NCI-H345 treated with DMSO at 0.1 percent for 48 hours (cell line): ENCODE data around the gene CFAP221.

Experiments
- DNase-seq: peaks from one replicate; lab custom pipeline; 2025; ENCODE audit not compliant: unreplicated experiment; lab: John Stamatoyannopoulos, UW

The CFAP221 gene

GRCh38 chr2:119697290-119698020 is 153.2 kb downstream of the CFAP221 start:
- DNase-seq: no peak

GRCh38 chr2:119698246-119698645 is 154.0 kb downstream of the CFAP221 start:
- no peak for DNase-seq

GRCh38 chr2:119699016-119699606 is 154.9 kb downstream of the CFAP221 start:
- DNase-seq: no peak

- no peak for DNase-seq
These were observed 156.6 kb downstream of the CFAP221 start for GRCh38 chr2:119700866-119701265.

- no peak for DNase-seq
These were observed 157.1 kb downstream of the CFAP221 start for GRCh38 chr2:119701352-119701751.

- DNase-seq: no peak
These were observed 158.1 kb downstream of the CFAP221 start for GRCh38 chr2:119702203-119702917.

- peak; percentile 46 for DNase-seq
These were observed 158.7 kb downstream of the CFAP221 start for GRCh38 chr2:119702918-119703401.

GRCh38 chr2:119703526-119703925 is 159.3 kb downstream of the CFAP221 start:
- DNase-seq: no peak

GRCh38 chr2:119704670-119705120 is 160.4 kb downstream of the CFAP221 start:
- DNase-seq: no peak

- no peak for DNase-seq
These were observed 162.0 kb downstream of the CFAP221 start for GRCh38 chr2:119706221-119706620.
